Nephron progenitor cell (in vitro differentiated cells): ENCODE results near the gene CALHM1.
"Not testable (repeated sequence)": the region's sequence is repeated elsewhere in the genome, so short reads cannot be mapped to it uniquely, and the experiment has no call there.

Source experiments
- DNase-seq: peaks from one replicate; pipeline ENCODE4 v3.0.0; 2021
- H3K27ac Mint-ChIP-seq: 2 replicates; pipeline ENCODE4 v1.8.0; 2021; ENCODE audit warnings: mild to moderate bottlenecking, moderate library complexity, mixed read lengths
- H3K27me3 Mint-ChIP-seq: 2 replicates; pipeline ENCODE4 v1.8.0; 2021; ENCODE audit warnings: mild to moderate bottlenecking, low read depth, mixed read lengths; ENCODE audit not compliant: poor library complexity
- H3K36me3 Mint-ChIP-seq: 2 replicates; pipeline ENCODE4 v1.8.0; 2021; ENCODE audit warnings: low read depth, mixed read lengths
- H3K4me1 Mint-ChIP-seq: 2 replicates; pipeline ENCODE4 v1.8.0; 2021; ENCODE audit warnings: mixed read lengths
- H3K4me3 Mint-ChIP-seq: 2 replicates; pipeline ENCODE4 v1.8.0; 2021; ENCODE audit warnings: mild to moderate bottlenecking, moderate library complexity, mixed read lengths
- H3K9me3 Mint-ChIP-seq: 2 replicates; pipeline ENCODE4 v1.8.0; 2021; ENCODE audit warnings: mild to moderate bottlenecking, moderate library complexity, mixed read lengths
- CTCF ChIP-seq: fragments of 200-600 bp; sonication (generic); IDR thresholded peaks from 2 replicates; pipeline ENCODE4 v1.5.0; 2021; ENCODE audit warnings: antibody characterized with exemption

CALHM1 gene

DNA sequence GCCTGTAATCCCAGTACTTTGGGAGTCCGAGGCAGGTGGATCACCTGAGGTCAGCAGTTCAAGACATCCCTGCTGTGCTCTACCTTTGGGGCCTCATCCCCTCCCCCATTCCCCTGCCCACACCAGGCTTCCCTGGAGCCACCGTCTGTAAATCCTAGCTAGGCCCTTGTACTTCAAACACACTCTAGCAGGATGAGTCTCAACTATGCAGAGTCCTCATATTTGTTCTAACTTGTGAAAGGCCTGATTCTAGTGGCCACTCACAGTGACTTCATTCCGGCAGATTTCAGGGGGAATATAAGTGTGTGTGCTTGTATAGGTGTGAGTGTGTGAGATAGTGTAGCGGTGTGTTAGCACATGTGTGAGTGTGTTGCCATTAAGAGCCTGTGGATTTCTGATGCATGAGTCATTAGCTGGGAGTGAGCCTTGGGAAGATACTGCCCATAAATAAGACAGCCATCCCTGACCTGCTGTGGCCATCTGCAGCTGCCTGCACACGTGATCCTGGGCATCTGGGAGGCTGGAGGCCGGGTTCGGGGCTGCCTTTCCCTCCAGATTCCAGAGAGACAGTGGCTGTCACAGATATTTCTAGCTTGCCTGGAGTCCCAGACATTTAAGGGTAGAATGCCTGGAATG lies 33.1 kb upstream of the CALHM1 start:
- Mint-ChIP-seq H3K27me3 (peaks cover 54% of the 10 kb centered on the region), H3K4me1 (peaks cover 46% of the 10 kb centered on the region), H3K36me3 (no peaks in the 10 kb centered on the region), H3K4me3 (peak overlapping the region; percentile 80), H3K9me3 (no peaks in the 10 kb centered on the region), H3K27ac (peak overlapping the region; percentile 4)
- peak; percentile 48 for DNase-seq
- no peak for TF ChIP-seq CTCF

GRCh38 chr10:103490986-103491314 lies 32.2 kb upstream of the CALHM1 start:
- H3K4me3 Mint-ChIP-seq: no peak overlapping the region
- no peak overlapping the region for H3K27ac Mint-ChIP-seq
- peaks cover 45% of the 10 kb centered on the region for H3K4me1 Mint-ChIP-seq
- no peaks in the 10 kb centered on the region for H3K9me3 Mint-ChIP-seq
- no peak for DNase-seq
- TF ChIP-seq CTCF: no peak
- no peaks in the 10 kb centered on the region for H3K36me3 Mint-ChIP-seq
- H3K27me3 Mint-ChIP-seq: peaks cover 45% of the 10 kb centered on the region

- no peaks in the 10 kb centered on the region for H3K36me3 Mint-ChIP-seq
- H3K27me3 Mint-ChIP-seq: peaks cover 20% of the 10 kb centered on the region
- peaks cover 27% of the 10 kb centered on the region for H3K4me1 Mint-ChIP-seq
- no peak overlapping the region for H3K27ac Mint-ChIP-seq
- H3K9me3 Mint-ChIP-seq: no peaks in the 10 kb centered on the region
- DNase-seq: no peak
- no peak overlapping the region for H3K4me3 Mint-ChIP-seq
- TF ChIP-seq CTCF: no peak
Measured at GRCh38 chr10:103487410-103487708, 28.7 kb upstream of the CALHM1 start.

GRCh38 chr10:103486635-103487409 lies 28.1 kb upstream of the CALHM1 start:
- H3K9me3 Mint-ChIP-seq, H3K4me3 Mint-ChIP-seq, H3K36me3 Mint-ChIP-seq, DNase-seq, H3K27ac Mint-ChIP-seq: not testable (repeated sequence)
- Mint-ChIP-seq H3K4me1 (peaks cover 22% of the 10 kb centered on the region), H3K27me3 (peaks cover 18% of the 10 kb centered on the region)

GRCh38 chr10:103481974-103482531 lies 23.4 kb upstream of the CALHM1 start:
- H3K27me3 Mint-ChIP-seq: peaks cover 8% of the 10 kb centered on the region
- H3K27ac Mint-ChIP-seq: no peak overlapping the region
- peaks cover 27% of the 10 kb centered on the region for H3K4me1 Mint-ChIP-seq
- H3K4me3 Mint-ChIP-seq: no peak overlapping the region
- no peaks in the 10 kb centered on the region for H3K36me3 Mint-ChIP-seq
- no peak for DNase-seq
- TF ChIP-seq CTCF: peak; percentile 41
- no peaks in the 10 kb centered on the region for H3K9me3 Mint-ChIP-seq

DNA sequence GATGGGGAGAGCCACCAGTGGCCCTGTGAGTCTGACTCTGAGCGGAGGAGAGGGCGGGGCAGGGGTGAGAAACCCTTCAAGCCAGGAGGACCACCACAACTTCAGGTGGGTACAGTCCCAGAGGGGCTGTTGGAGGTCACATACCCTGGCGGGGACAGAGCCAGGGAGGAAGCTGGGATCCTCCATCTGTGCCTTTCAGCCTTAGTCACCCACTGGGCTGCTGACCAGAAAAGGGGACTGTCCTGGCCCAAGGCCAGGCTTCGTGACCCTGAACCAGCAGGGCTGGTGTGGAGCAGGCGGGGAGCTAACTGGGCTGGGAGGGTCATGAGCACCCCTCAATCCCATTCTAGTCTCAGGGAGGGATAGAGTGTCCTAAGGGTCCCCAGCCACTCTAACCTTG lies 21.8 kb upstream of the CALHM1 start:
- peaks cover 5% of the 10 kb centered on the region for H3K27me3 Mint-ChIP-seq
- no peaks in the 10 kb centered on the region for H3K9me3 Mint-ChIP-seq
- no peak for TF ChIP-seq CTCF
- H3K4me3 Mint-ChIP-seq: no peak overlapping the region
- H3K4me1 Mint-ChIP-seq: peaks cover 32% of the 10 kb centered on the region
- no peaks in the 10 kb centered on the region for H3K36me3 Mint-ChIP-seq
- DNase-seq: no peak
- peak overlapping the region; percentile 68 for H3K27ac Mint-ChIP-seq
